Prostate gland (tissue), 2 donors: ENCODE measurements around the gene DEF6. TPM values are rescaled to one million over a fixed set of nuclear protein-coding genes. Genes with fewer than 3 reads are reported as not detected.
"Not testable (repeated sequence)": the region's sequence is repeated elsewhere in the genome, so short reads cannot be mapped to it uniquely, and the experiment has no call there.

Experiments used
- DNase-seq: peaks from one replicate; pipeline ENCODE4 v3.0.0-alpha.2; 2019; ENCODE audit warnings: low spot score
- H3K27ac ChIP-seq, 2 donors: fragments of 200-600 bp; sonication (generic); 2 replicates each; pipeline ENCODE4 v1.5.1; 2017 to 2019
- H3K27me3 ChIP-seq: fragments of 200-600 bp; sonication (generic); replicated peaks from 2 replicates; pipeline ENCODE4 v1.5.1; 2019; ENCODE audit not compliant: insufficient read depth
- H3K36me3 ChIP-seq, 2 donors: fragments of 200-600 bp; sonication (generic); 1 replicate in 1 of 2; 2 replicates in 1 of 2; pipeline versions ENCODE4 v1.5.1 to v1.8.1; 2017 to 2019
- H3K4me1 ChIP-seq: fragments of 200-600 bp; sonication (generic); replicated peaks from 2 replicates; pipeline ENCODE4 v1.5.1; 2019
- H3K4me3 ChIP-seq, 2 donors: fragments of 200-600 bp; sonication (generic); 2 replicates each; pipeline ENCODE4 v1.5.1; 2017 to 2019
- H3K9me3 ChIP-seq: fragments of 200-600 bp; sonication (generic); 2 replicates; pipeline ENCODE4 v1.5.1; 2017
- POLR2A ChIP-seq: fragments of 450-650 bp; IDR thresholded peaks from one replicate; pipeline ENCODE4 v1.6.1; 2016; ENCODE audit warnings: antibody characterized with exemption, mild to moderate bottlenecking
- POLR2AphosphoS5 ChIP-seq: sonication (generic); formaldehyde crosslinking; IDR thresholded peaks from one replicate; pipeline ENCODE4 v1.6.1; 2017; ENCODE audit warnings: antibody characterized with exemption
- WGBS: methylation state at CpG from one replicate; pipeline ENCODE4 v1.1.5; 2018; 5-methylcytosine and 5-hydroxymethylcytosine counted together
- intact Hi-C: fragments of 100-400 bp; cut with DNase I; formaldehyde crosslinking; loops from one replicate; pipeline ENCODE4 v1.14.2; 2022
- total RNA-seq, 2 donors: library from RNA; depleted of rRNA; stranded (reverse); fragments of >200 nt; gene quantifications; one replicate each; pipeline ENCODE4 v1.1.0, GENCODE V29; 2016
- TF ChIP-seq, protein P1 (sequence below), 4 experiments: fragments of 200-600 bp in 2 of 4; fragments of 450-650 bp in 2 of 4; sonication (generic) in 2 of 4; IDR thresholded peaks; 1 replicate in 3 of 4; 2 replicates in 1 of 4; pipeline ENCODE4 v1.5.1; 2016 to 2019; ENCODE audit warnings: antibody characterized with exemption in 4 of 4, mild to moderate bottlenecking in 2 of 4, moderate library complexity in 2 of 4

DEF6 gene
- total RNA-seq, 2 donors from 2014 or later = 20.2 to 33.4 TPM

DNA sequence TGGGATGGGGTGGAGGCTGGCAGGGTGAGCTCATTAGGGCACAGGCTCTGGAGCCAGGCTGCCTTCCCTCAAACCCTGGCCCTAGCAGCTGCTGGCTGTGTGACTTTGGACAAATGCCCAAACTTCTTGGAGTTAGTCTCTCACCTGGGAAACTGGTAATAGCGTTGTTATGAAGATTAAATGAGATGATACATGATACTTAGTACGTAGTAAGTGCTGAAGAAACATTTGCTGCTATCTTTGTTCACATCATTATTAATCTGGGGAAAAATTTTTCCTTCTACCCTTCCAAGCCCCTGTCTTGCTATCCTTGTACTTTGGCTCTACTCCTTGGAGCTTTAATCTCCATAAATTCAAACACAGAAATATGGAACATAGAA lies 22.4 kb downstream of the DEF6 start:
- TF ChIP-seq, protein P1, sequence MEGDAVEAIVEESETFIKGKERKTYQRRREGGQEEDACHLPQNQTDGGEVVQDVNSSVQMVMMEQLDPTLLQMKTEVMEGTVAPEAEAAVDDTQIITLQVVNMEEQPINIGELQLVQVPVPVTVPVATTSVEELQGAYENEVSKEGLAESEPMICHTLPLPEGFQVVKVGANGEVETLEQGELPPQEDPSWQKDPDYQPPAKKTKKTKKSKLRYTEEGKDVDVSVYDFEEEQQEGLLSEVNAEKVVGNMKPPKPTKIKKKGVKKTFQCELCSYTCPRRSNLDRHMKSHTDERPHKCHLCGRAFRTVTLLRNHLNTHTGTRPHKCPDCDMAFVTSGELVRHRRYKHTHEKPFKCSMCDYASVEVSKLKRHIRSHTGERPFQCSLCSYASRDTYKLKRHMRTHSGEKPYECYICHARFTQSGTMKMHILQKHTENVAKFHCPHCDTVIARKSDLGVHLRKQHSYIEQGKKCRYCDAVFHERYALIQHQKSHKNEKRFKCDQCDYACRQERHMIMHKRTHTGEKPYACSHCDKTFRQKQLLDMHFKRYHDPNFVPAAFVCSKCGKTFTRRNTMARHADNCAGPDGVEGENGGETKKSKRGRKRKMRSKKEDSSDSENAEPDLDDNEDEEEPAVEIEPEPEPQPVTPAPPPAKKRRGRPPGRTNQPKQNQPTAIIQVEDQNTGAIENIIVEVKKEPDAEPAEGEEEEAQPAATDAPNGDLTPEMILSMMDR (IDR thresholded peaks at IDR 0.05) = no peak
- no peak for TF ChIP-seq POLR2A
- no peak for TF ChIP-seq POLR2AphosphoS5
- peaks cover 6% of the 10 kb centered on the region for H3K4me1 ChIP-seq
- no peak overlapping the region for H3K27ac ChIP-seq
- H3K36me3 ChIP-seq = no peaks in the 10 kb centered on the region
- 93% methylated on average over 2 of the region's 2 CpGs for WGBS
- H3K27me3 ChIP-seq = no peaks in the 10 kb centered on the region
- no peaks in the 10 kb centered on the region for H3K9me3 ChIP-seq
- H3K4me3 ChIP-seq = no peak overlapping the region
- intact Hi-C loops = no loop called here
- DNase-seq = no peak

DNA sequence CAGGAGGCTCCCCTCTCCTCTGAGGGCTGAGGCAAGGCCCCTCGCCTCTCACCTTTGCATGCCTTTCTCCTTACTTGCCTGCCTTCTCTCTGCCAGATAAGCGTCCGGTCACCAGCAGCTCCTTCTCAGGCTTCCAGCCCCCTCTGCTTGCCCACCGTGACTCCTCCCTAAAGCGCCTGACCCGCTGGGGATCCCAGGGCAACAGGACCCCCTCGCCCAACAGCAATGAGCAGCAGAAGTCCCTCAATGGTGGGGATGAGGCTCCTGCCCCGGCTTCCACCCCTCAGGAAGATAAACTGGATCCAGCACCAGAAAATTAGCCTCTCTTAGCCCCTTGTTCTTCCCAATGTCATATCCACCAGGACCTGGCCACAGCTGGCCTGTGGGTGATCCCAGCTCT lies 23.5 kb downstream of the DEF6 start:
- 95% methylated on average over 8 of the region's 8 CpGs for WGBS
- no peak for DNase-seq
- no peaks in the 10 kb centered on the region for H3K27me3 ChIP-seq
- intact Hi-C loops = no loop called here
- H3K27ac ChIP-seq = no peak overlapping the region
- no peak for TF ChIP-seq POLR2A
- TF ChIP-seq, protein P1 (IDR thresholded peaks at IDR 0.05) = no peak
- no peak for TF ChIP-seq POLR2AphosphoS5
- no peaks in the 10 kb centered on the region for H3K36me3 ChIP-seq
- H3K4me3 ChIP-seq = no peak overlapping the region
- H3K9me3 ChIP-seq = no peaks in the 10 kb centered on the region
- H3K4me1 ChIP-seq = peaks cover 6% of the 10 kb centered on the region

DNA sequence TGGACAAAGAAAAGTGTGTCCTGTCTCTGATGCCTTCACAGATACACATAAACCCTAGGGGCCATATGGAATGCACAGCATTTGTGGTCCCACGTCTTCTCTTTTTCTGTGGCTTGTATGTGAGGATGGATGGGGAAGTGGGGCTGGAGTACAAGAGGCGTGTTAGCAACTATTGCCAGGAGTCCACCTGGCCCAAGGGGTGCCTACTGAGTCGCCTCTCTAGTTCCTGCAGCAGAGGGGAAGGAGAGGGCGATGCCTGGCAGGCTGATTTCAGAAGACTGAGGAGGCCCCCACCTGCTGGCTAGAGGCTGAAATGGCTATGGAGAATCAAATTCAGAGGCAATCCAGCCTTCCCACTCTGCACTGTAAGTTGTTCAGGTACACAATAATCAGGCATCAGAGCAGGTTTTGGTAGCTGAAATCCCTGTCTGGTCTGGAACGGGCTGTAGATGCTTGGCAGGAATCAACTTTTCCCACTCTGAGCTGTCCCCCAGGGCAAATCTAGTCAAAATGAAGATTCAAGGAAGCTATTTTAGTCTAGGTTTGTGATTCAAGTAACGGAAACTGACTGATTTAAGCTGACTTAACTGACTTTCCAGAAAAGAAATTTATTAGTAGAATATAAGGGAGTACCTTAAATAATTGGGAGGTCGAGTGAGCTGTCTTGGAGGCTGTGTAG lies 29.9 kb downstream of the DEF6 start:
- no peak overlapping the region for H3K27ac ChIP-seq
- no peaks in the 10 kb centered on the region for H3K4me1 ChIP-seq
- H3K27me3 ChIP-seq = no peaks in the 10 kb centered on the region
- no peaks in the 10 kb centered on the region for H3K9me3 ChIP-seq
- TF ChIP-seq POLR2A = no peak
- TF ChIP-seq, protein P1 (IDR thresholded peaks at IDR 0.05) = peak in 3 of 4 experiments; percentile 28 to 68 (median 52)
- peak; percentile 20 for TF ChIP-seq POLR2AphosphoS5
- intact Hi-C loops = no loop called here
- DNase-seq = peak; percentile 39
- 45% methylated on average over 7 of the region's 7 CpGs for WGBS
- H3K4me3 ChIP-seq = no peak overlapping the region
- H3K36me3 ChIP-seq = no peaks in the 10 kb centered on the region

DNA sequence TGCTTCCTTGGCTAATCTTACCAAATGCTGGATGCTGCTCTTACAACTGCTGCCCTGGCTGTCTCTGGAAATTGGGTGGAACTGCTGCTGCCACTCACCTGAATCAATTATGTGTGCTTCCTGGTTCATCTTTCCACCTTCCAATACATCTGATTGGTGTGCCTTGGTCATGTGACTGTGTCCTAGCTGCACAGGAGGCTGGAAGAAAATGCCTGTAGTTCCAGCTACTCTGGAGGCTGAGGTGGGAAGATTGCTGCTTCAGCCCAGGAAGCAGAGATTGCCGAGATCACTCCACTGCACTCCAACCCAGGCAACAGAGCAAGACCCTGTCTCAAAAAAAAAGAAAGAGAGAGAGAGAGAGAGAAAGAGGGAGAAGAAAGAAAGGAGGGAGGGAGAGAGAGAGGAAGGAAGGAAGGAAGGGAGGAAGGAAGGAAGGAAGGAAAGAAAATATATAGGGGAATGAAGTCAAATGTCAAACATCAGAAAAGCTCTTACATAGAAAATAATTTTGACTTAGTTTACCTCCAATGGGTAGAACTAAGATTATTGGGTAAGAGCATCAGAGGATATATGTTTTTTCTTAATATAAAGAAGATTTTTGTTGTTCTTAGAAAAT lies 30.6 kb downstream of the DEF6 start:
- no peaks in the 10 kb centered on the region for H3K36me3 ChIP-seq
- intact Hi-C loops = no loop called here
- no peaks in the 10 kb centered on the region for H3K27me3 ChIP-seq
- H3K4me1 ChIP-seq = no peaks in the 10 kb centered on the region
- TF ChIP-seq POLR2AphosphoS5 (no peak), POLR2A (no peak)
- TF ChIP-seq, protein P1 (IDR thresholded peaks at IDR 0.05) = no peak
- DNase-seq = no peak
- 100% methylated on average over 1 of the region's 1 CpG for whole genome bisulfite sequencing
- H3K27ac ChIP-seq = no peak overlapping the region
- H3K9me3 ChIP-seq = no peaks in the 10 kb centered on the region
- no peak overlapping the region for H3K4me3 ChIP-seq

DNA sequence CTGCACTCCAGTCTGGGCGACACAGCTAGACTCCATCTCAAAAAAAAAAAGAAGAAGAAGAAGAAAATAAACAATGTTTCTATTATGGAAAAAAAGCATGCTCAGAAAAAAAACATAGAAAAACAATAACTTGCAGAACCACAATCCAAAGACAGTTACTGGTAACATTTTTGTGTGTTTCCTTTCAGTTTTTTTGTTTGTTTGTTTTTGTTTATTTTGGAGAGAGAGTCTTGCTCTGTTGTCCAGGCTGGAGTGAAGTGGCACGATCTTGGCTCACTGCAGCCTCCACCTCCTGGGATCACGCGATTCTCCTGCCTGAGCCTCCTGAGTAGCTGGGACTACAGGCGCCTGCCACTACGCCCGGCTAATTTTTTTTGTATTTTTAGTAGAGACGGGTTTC lies 31.3 kb downstream of the DEF6 start:
- H3K27me3 ChIP-seq, H3K4me1 ChIP-seq, DNase-seq, H3K36me3 ChIP-seq, H3K27ac ChIP-seq, H3K4me3 ChIP-seq, H3K9me3 ChIP-seq, intact Hi-C loops: not testable (repeated sequence)
- 92% methylated on average over 8 of the region's 8 CpGs for WGBS
